K562 (cell line): Measurements from ENCODE around the gene SPARC. TPM values are rescaled to one million over a fixed set of nuclear protein-coding genes. Genes with fewer than 3 reads are reported as not detected.

ENCODE experiments used
- ATAC-seq: fragments of 200-7000 bp; cut with Tn5 transposase; 3 replicates; pipeline ENCODE4 v1.9.1; 2020; ENCODE audit warnings: moderate library complexity
- BruUV-seq: library from RNA; stranded (reverse); fragments of 400-500 nt; replicated peaks from 2 replicates; lab custom pipeline; 2021; lab: Mats Ljungman, UMichigan
- CTCF ChIA-PET: fragments of 300-600 bp; formaldehyde crosslinking; extraction: SDS; loops from one replicate; lab custom pipeline; 2021; ENCODE audit warnings: low intra/inter-chr PET ratio; lab: Yijun Ruan, JAX
- POLR2A ChIA-PET: fragments of 300-600, 350-650 bp; sonication (Branson Sonifier 250); formaldehyde crosslinking; extraction: SDS; loops from one replicate; lab custom pipeline; 2021; ENCODE audit warnings: antibody characterized with exemption, inconsistent platforms; lab: Yijun Ruan, JAX
- DNase-seq, 4 experiments: peaks; one replicate each; pipeline versions ENCODE4 v3.0.0 to v3.0.0-alpha.2; 2011 to 2018; ENCODE audit warnings: low spot score in 3 of 4, mixed read lengths in 3 of 4; ENCODE audit errors: extremely low read depth in 1 of 4
- FAIRE-seq: peaks from 2 replicates; lab custom pipeline; 2011; peaks lifted over from hg19 to GRCh38; lab: Jason Lieb, UNC
- H2AFZ ChIP-seq: 2 replicates; pipeline ENCODE4 v1.6.0; 2011; ENCODE audit warnings: low read depth, low read length, control low read depth, inconsistent platforms
- H3K27ac ChIP-seq: fragments of 200-600 bp; 3 replicates; pipeline ENCODE4 v1.8.0; 2011; ENCODE audit warnings: low read depth, mild to moderate bottlenecking, control low read depth, inconsistent platforms, low read length, moderate library complexity, mixed read lengths; ENCODE audit errors: extremely low read depth
- H3K27me3 ChIP-seq, 2 experiments: fragments of 300-600 bp in 1 of 2; 2 replicates in 1 of 2; 3 replicates in 1 of 2; pipeline versions ENCODE4 v1.6.0 to v1.8.0; 2011; ENCODE audit warnings: inconsistent platforms in 2 of 2, low read length in 2 of 2, mild to moderate bottlenecking in 1 of 2, mixed read lengths in 1 of 2, moderate library complexity in 1 of 2; ENCODE audit not compliant: control insufficient read depth in 2 of 2, insufficient read depth in 2 of 2
- H3K36me3 ChIP-seq: fragments of 300-600 bp; 3 replicates; pipeline ENCODE4 v1.8.0; 2011; ENCODE audit warnings: mild to moderate bottlenecking, low read length, inconsistent platforms; ENCODE audit not compliant: control insufficient read depth, insufficient read depth
- H3K4me1 ChIP-seq, 2 experiments: fragments of 200-600 bp in 1 of 2; replicated peaks in 1 of 2; 2 replicates in 1 of 2; 3 replicates in 1 of 2; pipeline versions ENCODE4 v1.5.1 to v1.8.0; 2011; ENCODE audit warnings: inconsistent platforms in 2 of 2, low read length in 2 of 2, mild to moderate bottlenecking in 1 of 2, mixed read lengths in 1 of 2, moderate library complexity in 1 of 2; ENCODE audit not compliant: control insufficient read depth in 2 of 2, insufficient read depth in 2 of 2
- H3K4me2 ChIP-seq: 2 replicates; pipeline ENCODE4 v1.6.1; 2011; ENCODE audit warnings: low read length, control low read depth, inconsistent platforms, mixed read lengths; ENCODE audit not compliant: insufficient read depth
- H3K4me3 ChIP-seq: fragments of 200-600 bp; sonication (generic), shearing (Covaris generic); 2 replicates; pipeline ENCODE4 v1.5.1; 2016; ENCODE audit warnings: control low read depth, inconsistent platforms
- H3K79me2 ChIP-seq: fragments of 200-600 bp; 3 replicates; pipeline ENCODE4 v1.8.0; 2011; ENCODE audit warnings: low read length, inconsistent platforms; ENCODE audit not compliant: control insufficient read depth, insufficient read depth
- H3K9ac ChIP-seq, 2 experiments: 2 replicates each; pipeline versions ENCODE4 v1.6.0 to v1.6.1; 2011; ENCODE audit warnings: low read depth in 2 of 2, low read length in 2 of 2, control low read depth in 1 of 2, inconsistent platforms in 1 of 2, mild to moderate bottlenecking in 1 of 2, mixed read lengths in 1 of 2; ENCODE audit not compliant: insufficient read depth in 1 of 2
- H3K9me1 ChIP-seq: one replicate; pipeline ENCODE4 v1.6.0; 2011; ENCODE audit warnings: inconsistent platforms, mild to moderate bottlenecking, low read length, moderate library complexity; ENCODE audit not compliant: control insufficient read depth, insufficient read depth
- H3K9me3 ChIP-seq: replicated peaks from 2 replicates; pipeline ENCODE4 v1.5.1; 2011; ENCODE audit warnings: low read depth, low read length, inconsistent platforms; ENCODE audit not compliant: control insufficient read depth, insufficient read depth
- H4K20me1 ChIP-seq: replicated peaks from 2 replicates; pipeline ENCODE4 v1.6.1; 2011; ENCODE audit warnings: low read length, inconsistent platforms, mixed read lengths; ENCODE audit not compliant: control insufficient read depth, insufficient read depth
- CREBBP ChIP-seq: IDR thresholded peaks from one replicate; pipeline ENCODE4 v1.6.1; 2012; ENCODE audit warnings: low read depth, mild to moderate bottlenecking, control low read depth, inconsistent platforms, low read length
- CSDE1 ChIP-seq, 2 experiments: fragments of 450-650 bp; IDR thresholded peaks; 2 replicates each; pipeline ENCODE4 v1.6.1; 2016; ENCODE audit warnings: mild to moderate bottlenecking in 1 of 2
- E2F1 ChIP-seq: sonication (generic); formaldehyde crosslinking; IDR thresholded peaks from 2 replicates; pipeline ENCODE4 v1.8.1; 2023; ENCODE audit warnings: mild to moderate bottlenecking, missing genetic modification reagents, moderate library complexity
- ETS2 ChIP-seq: IDR thresholded peaks from 2 replicates; pipeline ENCODE4 v1.6.1; 2016; ENCODE audit warnings: borderline replicate concordance, missing genetic modification characterization, mild to moderate bottlenecking, moderate library complexity, missing compliant biosample characterization; ENCODE audit not compliant: poor library complexity, severe bottlenecking
- HDAC2 ChIP-seq: fragments of 450-650 bp; IDR thresholded peaks from 2 replicates; pipeline ENCODE4 v1.6.1; 2016; ENCODE audit warnings: mild to moderate bottlenecking
- MAFF ChIP-seq: IDR thresholded peaks from 2 replicates; pipeline ENCODE4 v1.6.1; 2012; ENCODE audit warnings: low read length, improper control_type of control experiment
- ZNF263 ChIP-seq: sonication (generic); formaldehyde crosslinking; IDR thresholded peaks from 2 replicates; pipeline ENCODE4 v1.8.0; 2022; ENCODE audit warnings: mild to moderate bottlenecking, missing genetic modification reagents, borderline replicate concordance
- WGBS: fragments of 100-300 bp; shearing (Covaris generic); methylation state at CpG from one replicate; pipeline ENCODE4 v1.1.6; 2016; ENCODE audit warnings: low coverage, mixed read lengths; ENCODE audit not compliant: insufficient coverage; ENCODE audit errors: missing lambda C conversion rate; 5-methylcytosine and 5-hydroxymethylcytosine counted together
- in situ Hi-C: fragments of 300-500 bp; cut with MboI; formaldehyde crosslinking; loops from 4 replicates; pipeline ENCODE4 v1.15.0; 2018; ENCODE audit warnings: inconsistent platforms, mixed read lengths
- intact Hi-C: fragments of 100-400 bp; cut with micrococcal nuclease; formaldehyde crosslinking; loops from 2 replicates; pipeline ENCODE4 v1.14.2; 2022
- polyA plus RNA-seq, 8 experiments: library from polyadenylated mRNA; depleted of rRNA in 4 of 8; stranded (reverse) in 5 of 8; unstranded in 3 of 8; fragments of >200 nt; fragmentation: Nextera tagmentation in 2 of 8; fragmentation: Illumina TruSeq in 1 of 8; extraction: Ambion mirVana in 2 of 8; extraction: Trizol in 1 of 8; gene quantifications; 2 replicates each; pipeline versions ENCODE4 v1.2.1 to v1.2.3, GENCODE V29; 2011 to 2014; ENCODE audit warnings: inconsistent platforms in 1 of 8, missing spikeins in 1 of 8
- total RNA-seq, 7 experiments: library from RNA; depleted of rRNA in 6 of 7; stranded (reverse); fragments of >200 nt in 6 of 7; fragmentation: Illumina TruSeq in 2 of 7; extraction: Trizol in 2 of 7; gene quantifications; 2 replicates each; pipeline versions ENCODE4 v1.2.1 to v1.2.3, GENCODE V29; 2011 to 2021; ENCODE audit warnings: low replicate concordance in 1 of 7

Gene SPARC
- total and polyA plus RNA-seq, 9 of the 15 experiments (the other 6 are each of a cell fraction or from before 2014, with no cell fraction given) = 6.1 to 35.6 (median 12.2) TPM

GRCh38 chr5:151673421-151673820 lies 13.3 kb downstream of the SPARC start:
- ChIA-PET POLR2A (interaction anchor here (1.1 kb wide), 2 partner anchors 9 to 10 kb away, joined by 4 to 5 read pairs; no protein-coding TSS in a partner anchor), CTCF (no interaction called here)
- H3K36me3 ChIP-seq = no peaks in the 10 kb centered on the region
- TF ChIP-seq MAFF = no peak
- no peak for TF ChIP-seq HDAC2
- TF ChIP-seq CREBBP = no peak
- no peak for TF ChIP-seq CSDE1 (IDR thresholded peaks at IDR 0.05)
- no peak for TF ChIP-seq ETS2 (tag)
- no peak for TF ChIP-seq E2F1 (CRISPR knock-in tag)
- no peak for TF ChIP-seq ZNF263 (CRISPR knock-in tag)
- H3K9me1 ChIP-seq = no peaks in the 10 kb centered on the region
- no peaks in the 10 kb centered on the region; a peak in 1 of 5 replicates for H3K4me1 ChIP-seq
- WGBS = 5% methylated on average over 4 of the region's 4 CpGs
- DNase-seq = no peak
- in situ Hi-C loops (no loop called here), intact Hi-C loops (no loop called here)
- no peak overlapping the region for H3K9ac ChIP-seq
- H3K27ac ChIP-seq = no peak overlapping the region
- no peak for FAIRE-seq
- H4K20me1 ChIP-seq = peaks cover 3% of the 10 kb centered on the region; the same call in 1 of the 2 replicates
- H3K4me3 ChIP-seq = no peak overlapping the region
- no TSS peak for BruUV-seq
- no peak overlapping the region for H3K4me2 ChIP-seq
- H2AFZ ChIP-seq = no peak overlapping the region
- H3K27me3 ChIP-seq = peaks cover 31 to 37% of the 10 kb centered on the region in 2 experiments
- no peak for ATAC-seq
- H3K9me3 ChIP-seq = no peaks in the 10 kb centered on the region
- H3K79me2 ChIP-seq = no peaks in the 10 kb centered on the region
